Measurements from ENCODE around the gene CD27.

DNA sequence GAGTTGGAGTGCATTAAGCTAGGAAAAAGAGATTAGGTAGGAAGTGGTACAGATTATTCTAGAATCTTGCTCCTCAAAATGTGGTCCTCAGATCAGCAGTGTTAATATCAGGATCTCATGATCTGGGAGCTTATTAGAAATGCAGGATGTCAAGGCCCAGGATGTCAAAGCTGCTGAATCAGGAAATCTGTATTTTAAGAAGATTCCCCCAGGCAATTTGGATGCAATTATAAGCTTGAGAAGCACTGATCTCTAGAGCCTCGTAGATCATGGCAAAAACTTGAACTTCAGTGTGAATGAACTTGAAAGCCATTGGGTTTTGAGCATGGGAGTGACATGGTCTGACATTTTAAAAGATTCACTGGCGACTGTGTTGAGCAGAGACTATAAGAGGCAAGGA lies 55.7 kb downstream of the CD27 start:
- TF ChIP-seq, protein P1, sequence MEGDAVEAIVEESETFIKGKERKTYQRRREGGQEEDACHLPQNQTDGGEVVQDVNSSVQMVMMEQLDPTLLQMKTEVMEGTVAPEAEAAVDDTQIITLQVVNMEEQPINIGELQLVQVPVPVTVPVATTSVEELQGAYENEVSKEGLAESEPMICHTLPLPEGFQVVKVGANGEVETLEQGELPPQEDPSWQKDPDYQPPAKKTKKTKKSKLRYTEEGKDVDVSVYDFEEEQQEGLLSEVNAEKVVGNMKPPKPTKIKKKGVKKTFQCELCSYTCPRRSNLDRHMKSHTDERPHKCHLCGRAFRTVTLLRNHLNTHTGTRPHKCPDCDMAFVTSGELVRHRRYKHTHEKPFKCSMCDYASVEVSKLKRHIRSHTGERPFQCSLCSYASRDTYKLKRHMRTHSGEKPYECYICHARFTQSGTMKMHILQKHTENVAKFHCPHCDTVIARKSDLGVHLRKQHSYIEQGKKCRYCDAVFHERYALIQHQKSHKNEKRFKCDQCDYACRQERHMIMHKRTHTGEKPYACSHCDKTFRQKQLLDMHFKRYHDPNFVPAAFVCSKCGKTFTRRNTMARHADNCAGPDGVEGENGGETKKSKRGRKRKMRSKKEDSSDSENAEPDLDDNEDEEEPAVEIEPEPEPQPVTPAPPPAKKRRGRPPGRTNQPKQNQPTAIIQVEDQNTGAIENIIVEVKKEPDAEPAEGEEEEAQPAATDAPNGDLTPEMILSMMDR (IDR thresholded peaks at IDR 0.05), result no peak
- no peak for TF ChIP-seq EP300 (IDR thresholded peaks at IDR 0.05; ENCODE audit: low read depth)

Measured in transverse colon (tissue), 3 donors.